ENCODE results near the gene PTPRK.

- TF ChIP-seq POLR2AphosphoS5 (IDR thresholded peaks at IDR 0.05; ENCODE audit: low read depth, low read length) = no peak
- TF ChIP-seq CTCF (IDR thresholded peaks at IDR 0.05; ENCODE audit: control extremely low read depth in 1 of 3, insufficient read depth in 1 of 3, low read depth in 1 of 3, low read length in 3 of 3) = no peak
- TF ChIP-seq, protein P1, sequence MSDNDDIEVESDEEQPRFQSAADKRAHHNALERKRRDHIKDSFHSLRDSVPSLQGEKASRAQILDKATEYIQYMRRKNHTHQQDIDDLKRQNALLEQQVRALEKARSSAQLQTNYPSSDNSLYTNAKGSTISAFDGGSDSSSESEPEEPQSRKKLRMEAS (IDR thresholded peaks at IDR 0.05) = no peak
- no peak for TF ChIP-seq JUN (IDR thresholded peaks at IDR 0.05; ENCODE audit: low read depth, low read length)
- no peak for TF ChIP-seq POLR2A (IDR thresholded peaks at IDR 0.05; ENCODE audit: control extremely low read depth in 1 of 2, low read depth in 2 of 2, low read length in 2 of 2)
- no peak for TF ChIP-seq EZH2 (IDR thresholded peaks at IDR 0.05; ENCODE audit: low read depth, low read length, severe bottlenecking)
- no peak for TF ChIP-seq JUND (IDR thresholded peaks at IDR 0.05; ENCODE audit: low read length)
Observed at GRCh38 chr6:128302942-128303341, 217.5 kb downstream of the PTPRK start.
